PC-9 (cell line): ENCODE data around the gene RCOR1. TPM values are rescaled to one million over a fixed set of nuclear protein-coding genes. Genes with fewer than 3 reads are reported as not detected.

Experiments
- BruUV-seq: library from RNA; stranded (reverse); fragments of 400-500 nt; replicated peaks from 2 replicates; lab custom pipeline; 2021; lab: Mats Ljungman, UMichigan
- CTCF ChIA-PET: fragments of 300-600 bp; sonication (Branson Sonifier 250); formaldehyde crosslinking; loops from one replicate; lab custom pipeline; 2022; ENCODE audit warnings: antibody characterized with exemption; lab: Charles Lee
- POLR2A ChIA-PET: fragments of 300-600 bp; sonication (Branson Sonifier 250); formaldehyde crosslinking; loops from one replicate; lab custom pipeline; 2022; ENCODE audit warnings: antibody characterized with exemption; ENCODE audit not compliant: unreplicated experiment; lab: Charles Lee
- DNase-seq, 2 experiments: peaks; one replicate each; pipeline versions ENCODE4 v3.0.0 to v3.0.0-alpha.2; 2015 to 2022; ENCODE audit warnings: mixed read lengths in 1 of 2
- H2AFZ ChIP-seq: fragments of 200-600 bp; sonication (generic); 2 replicates; pipeline ENCODE4 v1.8.1; 2017; ENCODE audit warnings: antibody characterized with exemption
- H3F3A ChIP-seq: fragments of 200-600 bp; sonication (generic); 2 replicates; pipeline ENCODE4 v1.8.1; 2017; ENCODE audit warnings: antibody characterized with exemption, mild to moderate bottlenecking, low read depth; ENCODE audit not compliant: insufficient read depth
- H3K27ac ChIP-seq: fragments of 200-600 bp; sonication (generic); 2 replicates; pipeline ENCODE4 v1.6.1; 2016; ENCODE audit warnings: mixed run types
- H3K27me3 ChIP-seq: fragments of 200-600 bp; sonication (generic); 2 replicates; pipeline ENCODE4 v1.6.1; 2016; ENCODE audit warnings: low read depth, mixed run types; ENCODE audit not compliant: insufficient read depth
- H3K36me3 ChIP-seq: fragments of 200-600 bp; sonication (generic); 2 replicates; pipeline ENCODE4 v1.6.1; 2016; ENCODE audit warnings: low read depth, mixed run types
- H3K4me1 ChIP-seq: fragments of 200-600 bp; sonication (generic); replicated peaks from 2 replicates; pipeline ENCODE4 v1.6.1; 2016; ENCODE audit warnings: mixed run types; ENCODE audit not compliant: insufficient read depth
- H3K4me2 ChIP-seq: fragments of 200-600 bp; sonication (generic); 2 replicates; pipeline ENCODE4 v1.6.1; 2017; ENCODE audit warnings: mixed run types
- H3K4me3 ChIP-seq: fragments of 200-600 bp; sonication (generic); 2 replicates; pipeline ENCODE4 v1.6.1; 2016; ENCODE audit warnings: mixed run types
- H3K79me2 ChIP-seq: fragments of 200-600 bp; sonication (generic); 2 replicates; pipeline ENCODE4 v1.6.1; 2017; ENCODE audit warnings: low read depth, mixed run types
- H3K9me2 ChIP-seq: fragments of 200-600 bp; sonication (generic); 2 replicates; pipeline ENCODE4 v1.8.1; 2017; ENCODE audit warnings: mild to moderate bottlenecking; ENCODE audit not compliant: insufficient read depth
- H3K9me3 ChIP-seq: fragments of 200-600 bp; sonication (generic); 2 replicates; pipeline ENCODE4 v1.8.1; 2016; ENCODE audit warnings: low read depth; ENCODE audit not compliant: insufficient read depth
- H4K20me1 ChIP-seq: fragments of 200-600 bp; sonication (generic); 2 replicates; pipeline ENCODE4 v1.8.1; 2017; ENCODE audit not compliant: insufficient read depth
- EZH2 ChIP-seq: fragments of 200-600 bp; sonication (generic); IDR thresholded peaks from 2 replicates; pipeline ENCODE4 v1.8.0; 2017; ENCODE audit warnings: antibody characterized with exemption, low read depth
- intact Hi-C: fragments of 100-400 bp; cut with micrococcal nuclease; formaldehyde crosslinking; loops from one replicate; pipeline ENCODE4 v1.10.0; 2022; ENCODE audit not compliant: unreplicated experiment
- total RNA-seq: library from RNA; stranded (reverse); gene quantifications from 2 replicates; pipeline ENCODE4 v1.2.3, GENCODE V29; 2021
- TF ChIP-seq, protein P1 (sequence below): fragments of 200-600 bp; sonication (generic); conservative IDR thresholded peaks from 2 replicates; pipeline ENCODE4 v1.6.1; 2017; ENCODE audit warnings: mixed run types, antibody characterized with exemption, mild to moderate bottlenecking, moderate library complexity

RCOR1 gene
- total RNA-seq, 1 experiment from 2014 or later: 67.2 TPM

GRCh38 chr14:102726191-102726949 lies 133.9 kb downstream of the RCOR1 start:
- ChIA-PET POLR2A (no interaction called here), CTCF (no interaction called here)
- H3K4me3 ChIP-seq: no peak overlapping the region
- no peak overlapping the region for H2AFZ ChIP-seq
- no peaks in the 10 kb centered on the region for H3K79me2 ChIP-seq
- H3K9me2 ChIP-seq: no peaks in the 10 kb centered on the region
- TF ChIP-seq, protein P1, sequence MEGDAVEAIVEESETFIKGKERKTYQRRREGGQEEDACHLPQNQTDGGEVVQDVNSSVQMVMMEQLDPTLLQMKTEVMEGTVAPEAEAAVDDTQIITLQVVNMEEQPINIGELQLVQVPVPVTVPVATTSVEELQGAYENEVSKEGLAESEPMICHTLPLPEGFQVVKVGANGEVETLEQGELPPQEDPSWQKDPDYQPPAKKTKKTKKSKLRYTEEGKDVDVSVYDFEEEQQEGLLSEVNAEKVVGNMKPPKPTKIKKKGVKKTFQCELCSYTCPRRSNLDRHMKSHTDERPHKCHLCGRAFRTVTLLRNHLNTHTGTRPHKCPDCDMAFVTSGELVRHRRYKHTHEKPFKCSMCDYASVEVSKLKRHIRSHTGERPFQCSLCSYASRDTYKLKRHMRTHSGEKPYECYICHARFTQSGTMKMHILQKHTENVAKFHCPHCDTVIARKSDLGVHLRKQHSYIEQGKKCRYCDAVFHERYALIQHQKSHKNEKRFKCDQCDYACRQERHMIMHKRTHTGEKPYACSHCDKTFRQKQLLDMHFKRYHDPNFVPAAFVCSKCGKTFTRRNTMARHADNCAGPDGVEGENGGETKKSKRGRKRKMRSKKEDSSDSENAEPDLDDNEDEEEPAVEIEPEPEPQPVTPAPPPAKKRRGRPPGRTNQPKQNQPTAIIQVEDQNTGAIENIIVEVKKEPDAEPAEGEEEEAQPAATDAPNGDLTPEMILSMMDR: no peak
- no peak for TF ChIP-seq EZH2
- no peak overlapping the region for H3K27ac ChIP-seq
- no peak overlapping the region for H3K4me2 ChIP-seq
- no peak for DNase-seq
- no peaks in the 10 kb centered on the region for H3K9me3 ChIP-seq
- H3K27me3 ChIP-seq: no peaks in the 10 kb centered on the region
- intact Hi-C loops: no loop called here
- H3K36me3 ChIP-seq: peaks cover 30% of the 10 kb centered on the region; the same call in 1 of the 2 replicates
- H4K20me1 ChIP-seq: peaks cover 4% of the 10 kb centered on the region
- no peaks in the 10 kb centered on the region for H3F3A ChIP-seq
- no peaks in the 10 kb centered on the region for H3K4me1 ChIP-seq
- no TSS peak for BruUV-seq

GRCh38 chr14:102727336-102728095 lies 135.1 kb downstream of the RCOR1 start:
- Histone ChIP-seq H3K4me3 (no peak overlapping the region), H3K9me3 (no peaks in the 10 kb centered on the region), H3K27me3 (no peaks in the 10 kb centered on the region), H3K4me1 (no peaks in the 10 kb centered on the region), H3K27ac (no peak overlapping the region), H4K20me1 (peaks cover 4% of the 10 kb centered on the region), H3K36me3 (peaks cover 18% of the 10 kb centered on the region; the same call in 1 of the 2 replicates), H3F3A (no peaks in the 10 kb centered on the region), H3K79me2 (no peaks in the 10 kb centered on the region), H2AFZ (no peak overlapping the region), H3K9me2 (no peaks in the 10 kb centered on the region), H3K4me2 (no peak overlapping the region)
- DNase-seq: no peak
- TF ChIP-seq EZH2: no peak
- TF ChIP-seq, protein P1: no peak
- ChIA-PET CTCF (no interaction called here), POLR2A (no interaction called here)
- no TSS peak for BruUV-seq
- intact Hi-C loops: no loop called here

GRCh38 chr14:102728501-102728900 lies 136.1 kb downstream of the RCOR1 start:
- TF ChIP-seq, protein P1: no peak
- TF ChIP-seq EZH2: no peak
- H2AFZ ChIP-seq: no peak overlapping the region
- H3K9me2 ChIP-seq: no peaks in the 10 kb centered on the region
- no peaks in the 10 kb centered on the region for H3K27me3 ChIP-seq
- CTCF ChIA-PET: interaction anchor here (0.5 kb wide), 1 partner anchor 15 kb away, joined by 3 read pairs; no protein-coding TSS in a partner anchor
- POLR2A ChIA-PET: interaction anchor here (0.6 kb wide), 1 partner anchor 42 kb away, joined by 4 read pairs; no protein-coding TSS in a partner anchor
- no peaks in the 10 kb centered on the region for H3K9me3 ChIP-seq
- H3K36me3 ChIP-seq: peaks cover 11% of the 10 kb centered on the region; the same call in 1 of the 2 replicates
- no TSS peak for BruUV-seq
- no peak for DNase-seq
- no peak overlapping the region for H3K27ac ChIP-seq
- no peak overlapping the region for H3K4me3 ChIP-seq
- H3F3A ChIP-seq: no peaks in the 10 kb centered on the region
- peaks cover 4% of the 10 kb centered on the region for H4K20me1 ChIP-seq
- no peaks in the 10 kb centered on the region for H3K4me1 ChIP-seq
- no peak overlapping the region for H3K4me2 ChIP-seq
- intact Hi-C loops: no loop called here
- no peaks in the 10 kb centered on the region for H3K79me2 ChIP-seq
